CD14-positive monocyte (primary cell): Measurements from ENCODE around the gene GFOD1. TPM values are rescaled to one million over a fixed set of nuclear protein-coding genes. Genes with fewer than 3 reads are reported as not detected.

Source experiments
- DNase-seq, 3 donors: peaks; one replicate each; pipeline ENCODE4 v3.0.0-alpha.2; 2011 to 2022
- H2AFZ ChIP-seq: 2 replicates; pipeline ENCODE4 v1.6.0; 2012; ENCODE audit warnings: mild to moderate bottlenecking, low read depth, low read length, inconsistent platforms; ENCODE audit not compliant: insufficient read depth, poor library complexity, severe bottlenecking
- H3K27ac ChIP-seq, 2 donors: 1 replicate in 1 of 2; 2 replicates in 1 of 2; pipeline ENCODE4 v1.5.1; 2012 to 2013; ENCODE audit warnings: low read length in 2 of 2, control low read depth in 1 of 2, inconsistent platforms in 1 of 2, low read depth in 1 of 2, mild to moderate bottlenecking in 1 of 2
- H3K27me3 ChIP-seq, 2 donors: one replicate each; pipeline versions ENCODE4 v1.6.0 to v1.6.1; 2011 to 2013; ENCODE audit warnings: low read length in 2 of 2; ENCODE audit not compliant: control insufficient read depth in 2 of 2, insufficient read depth in 2 of 2
- H3K36me3 ChIP-seq, 2 donors: replicated peaks in 1 of 2; 1 replicate in 1 of 2; 2 replicates in 1 of 2; pipeline versions ENCODE4 v1.5.1 to v1.6.1; 2012 to 2013; ENCODE audit warnings: low read length in 2 of 2, control low read depth in 1 of 2, inconsistent platforms in 1 of 2, mild to moderate bottlenecking in 1 of 2; ENCODE audit not compliant: insufficient read depth in 2 of 2, control insufficient read depth in 1 of 2
- H3K4me1 ChIP-seq, 2 donors: 1 replicate in 1 of 2; 2 replicates in 1 of 2; pipeline versions ENCODE4 v1.5.1 to v1.6.1; 2012 to 2013; ENCODE audit warnings: low read length in 2 of 2, control low read depth in 1 of 2, inconsistent platforms in 1 of 2, mild to moderate bottlenecking in 1 of 2, moderate library complexity in 1 of 2; ENCODE audit not compliant: insufficient read depth in 2 of 2, control insufficient read depth in 1 of 2
- H3K4me2 ChIP-seq: replicated peaks from 2 replicates; pipeline ENCODE3; 2012; ENCODE audit warnings: low read length, moderate library complexity, mild to moderate bottlenecking; ENCODE audit not compliant: poor library complexity, severe bottlenecking; ENCODE audit errors: extremely low read depth
- H3K4me3 ChIP-seq, 3 experiments: fragments of 200-600 bp in 1 of 3; sonication (generic) in 1 of 3; replicated peaks in 1 of 3; 1 replicate in 2 of 3; 2 replicates in 1 of 3; pipeline ENCODE4 v1.5.1; 2011 to 2013; ENCODE audit warnings: low read length in 3 of 3, mild to moderate bottlenecking in 3 of 3, control low read depth in 2 of 3, low read depth in 2 of 3, inconsistent platforms in 1 of 3, moderate library complexity in 1 of 3
- H3K79me2 ChIP-seq: 2 replicates; pipeline ENCODE4 v1.6.0; 2012; ENCODE audit warnings: mild to moderate bottlenecking, control low read depth, inconsistent platforms, low read length, moderate library complexity; ENCODE audit not compliant: insufficient read depth
- H3K9ac ChIP-seq: 2 replicates; pipeline ENCODE4 v1.6.0; 2017; ENCODE audit warnings: low read length, mild to moderate bottlenecking; ENCODE audit not compliant: insufficient read depth, poor library complexity, severe bottlenecking
- H3K9me3 ChIP-seq, 2 donors: replicated peaks in 1 of 2; 1 replicate in 1 of 2; 2 replicates in 1 of 2; pipeline versions ENCODE4 v1.5.1 to v1.6.1; 2012 to 2013; ENCODE audit warnings: low read length in 2 of 2, control low read depth in 1 of 2; ENCODE audit not compliant: control insufficient read depth in 1 of 2, insufficient read depth in 1 of 2
- H4K20me1 ChIP-seq: 2 replicates; pipeline ENCODE4 v1.6.0; 2012; ENCODE audit warnings: mild to moderate bottlenecking, low read length, control low read depth, moderate library complexity; ENCODE audit not compliant: insufficient read depth
- H3K27ac Mint-ChIP-seq, 7 donors: one replicate each; pipeline ENCODE4 v1.8.0; 2020; ENCODE audit warnings: mild to moderate bottlenecking in 7 of 7, mixed read lengths in 7 of 7, moderate library complexity in 6 of 7, inconsistent platforms in 2 of 7
- H3K27me3 Mint-ChIP-seq, 3 donors: one replicate each; pipeline ENCODE4 v1.8.0; 2021 to 2022; ENCODE audit warnings: low read depth in 3 of 3, mild to moderate bottlenecking in 3 of 3, mixed read lengths in 3 of 3, moderate library complexity in 3 of 3, inconsistent platforms in 1 of 3
- H3K36me3 Mint-ChIP-seq, 2 donors: one replicate each; pipeline ENCODE4 v1.8.0; 2020; ENCODE audit warnings: mixed read lengths in 2 of 2, inconsistent platforms in 1 of 2, mild to moderate bottlenecking in 1 of 2
- H3K4me1 Mint-ChIP-seq: one replicate; pipeline ENCODE4 v1.8.0; 2020; ENCODE audit warnings: mild to moderate bottlenecking, mixed read lengths
- H3K4me3 Mint-ChIP-seq, 2 donors: one replicate each; pipeline ENCODE4 v1.8.0; 2020; ENCODE audit warnings: mild to moderate bottlenecking in 2 of 2, mixed read lengths in 2 of 2, moderate library complexity in 1 of 2
- H3K9me3 Mint-ChIP-seq, 7 donors: one replicate each; pipeline ENCODE4 v1.8.0; 2020 to 2022; ENCODE audit warnings: mixed read lengths in 7 of 7, mild to moderate bottlenecking in 6 of 7, moderate library complexity in 6 of 7, inconsistent platforms in 2 of 7
- CTCF ChIP-seq: fragments of 200-600 bp; IDR thresholded peaks from one replicate; pipeline ENCODE4 v1.8.0; 2022; ENCODE audit warnings: antibody characterized with exemption, mild to moderate bottlenecking
- WGBS: methylation state at CpG from one replicate; pipeline ENCODE4 v1.1.5; 2013; ENCODE audit warnings: missing lambda C conversion rate; ENCODE audit not compliant: insufficient coverage; 5-methylcytosine and 5-hydroxymethylcytosine counted together
- intact Hi-C, 2 donors: fragments of 100-400 bp; cut with micrococcal nuclease; formaldehyde crosslinking; loops; one replicate each; pipeline versions ENCODE4 v1.15.0 to v1.15.1; 2023
- polyA plus RNA-seq, 3 donors: library from polyadenylated mRNA; depleted of rRNA in 1 of 3; unstranded in 2 of 3; stranded (reverse) in 1 of 3; fragments of 300-500 nt in 2 of 3; fragments of >200 nt in 1 of 3; fragmentation: Illumina TruSeq in 2 of 3; gene quantifications; 1 replicate in 2 of 3; 2 replicates in 1 of 3; pipeline ENCODE4 v1.2.3, GENCODE V29; 2012 to 2021

Gene GFOD1
- polyA plus RNA-seq, 3 donors = 2.4 to 8.7 (median 2.4) TPM

- no peak overlapping the region for H3K9ac ChIP-seq
- H3K79me2 ChIP-seq = peaks cover 9% of the 10 kb centered on the region
- no peak overlapping the region for H3K4me3 Mint-ChIP-seq
- H3K36me3 Mint-ChIP-seq = peaks cover 14 to 23% of the 10 kb centered on the region in 2 donors
- no peak overlapping the region for H2AFZ ChIP-seq
- no peak overlapping the region for H3K4me2 ChIP-seq
- DNase-seq = no peak
- no peaks in the 10 kb centered on the region for H3K9me3 Mint-ChIP-seq
- no peak overlapping the region for H3K27ac ChIP-seq
- peak overlapping the region in 4 of 7 donors; percentile 21 to 71 (median 33) for H3K27ac Mint-ChIP-seq
- peaks cover 58% of the 10 kb centered on the region for H3K4me1 Mint-ChIP-seq
- no peak for TF ChIP-seq CTCF
- intact Hi-C loops = loop anchor here in 1 of 2 donors (5.0 kb wide), 1 partner anchor 67 kb away; no protein-coding TSS in a partner anchor
- no peaks in the 10 kb centered on the region for H3K27me3 ChIP-seq
- H3K9me3 ChIP-seq = no peaks in the 10 kb centered on the region
- no peaks in the 10 kb centered on the region for H3K36me3 ChIP-seq
- H3K4me1 ChIP-seq = peaks cover 44 to 47% of the 10 kb centered on the region in 2 donors
- no peak overlapping the region for H3K4me3 ChIP-seq
- H4K20me1 ChIP-seq = no peaks in the 10 kb centered on the region
- 83% methylated on average over 4 of the region's 4 CpGs for WGBS
- peaks cover 0 to 3% (median 2%) of the 10 kb centered on the region in 3 donors for H3K27me3 Mint-ChIP-seq
Observed at GRCh38 chr6:13463941-13464340, 23.5 kb downstream of the GFOD1 start.

- H2AFZ ChIP-seq = no peak overlapping the region
- no peaks in the 10 kb centered on the region for H3K9me3 ChIP-seq
- no peak overlapping the region for H3K4me3 Mint-ChIP-seq
- H3K9me3 Mint-ChIP-seq = no peaks in the 10 kb centered on the region
- peaks cover 9% of the 10 kb centered on the region for H3K79me2 ChIP-seq
- H3K36me3 ChIP-seq = no peaks in the 10 kb centered on the region
- H3K4me1 ChIP-seq = peaks cover 44 to 47% of the 10 kb centered on the region in 2 donors
- intact Hi-C loops = loop anchor here in 1 of 2 donors (5.0 kb wide), 1 partner anchor 66 kb away; no protein-coding TSS in a partner anchor
- no peaks in the 10 kb centered on the region for H3K27me3 ChIP-seq
- no peak overlapping the region for H3K4me3 ChIP-seq
- no peak overlapping the region for H3K4me2 ChIP-seq
- no peak overlapping the region for H3K9ac ChIP-seq
- peaks cover 14 to 18% of the 10 kb centered on the region in 2 donors for H3K36me3 Mint-ChIP-seq
- no peaks in the 10 kb centered on the region for H4K20me1 ChIP-seq
- peak overlapping the region in 2 of 7 donors; percentile 40 to 73 for H3K27ac Mint-ChIP-seq
- H3K27ac ChIP-seq = no peak overlapping the region
- 97% methylated on average over 5 of the region's 8 CpGs for WGBS
- TF ChIP-seq CTCF = no peak
- DNase-seq = no peak
- H3K27me3 Mint-ChIP-seq = peaks cover 0 to 3% (median 2%) of the 10 kb centered on the region in 3 donors
- peaks cover 58% of the 10 kb centered on the region for H3K4me1 Mint-ChIP-seq
Observed at GRCh38 chr6:13463328-13463717, 24.1 kb downstream of the GFOD1 start.
